ACHN (cell line): Measurements from ENCODE around the gene REV3L.
"Not testable (repeated sequence)": the region's sequence is repeated elsewhere in the genome, so short reads cannot be mapped to it uniquely, and the experiment has no call there.

Experiments
- DNase-seq: peaks from one replicate; pipeline ENCODE4 v3.0.0-alpha.2; 2015
- in situ Hi-C: cut with HindIII; loops from 2 replicates; pipeline ENCODE4 v1.10.0; 2017; ENCODE audit warnings: low sequenced_read_pairs, low pct_ligation_motif_present, low pct_unique_long_range_greater_than_20kb

Gene REV3L

GRCh38 chr6:111482959-111483735, at the start of gene REV3L:
TSS of gene REV3L (minus strand) at chr6:111483218. CDS start at chr6:111482888, 330 bp downstream.
- in situ Hi-C loops, result no loop called here
- DNase-seq, result peak; percentile 79

- in situ Hi-C loops, result no loop called here
- no peak for DNase-seq
Observed at GRCh38 chr6:111531185-111531584, 48.2 kb upstream of the REV3L start.

DNA sequence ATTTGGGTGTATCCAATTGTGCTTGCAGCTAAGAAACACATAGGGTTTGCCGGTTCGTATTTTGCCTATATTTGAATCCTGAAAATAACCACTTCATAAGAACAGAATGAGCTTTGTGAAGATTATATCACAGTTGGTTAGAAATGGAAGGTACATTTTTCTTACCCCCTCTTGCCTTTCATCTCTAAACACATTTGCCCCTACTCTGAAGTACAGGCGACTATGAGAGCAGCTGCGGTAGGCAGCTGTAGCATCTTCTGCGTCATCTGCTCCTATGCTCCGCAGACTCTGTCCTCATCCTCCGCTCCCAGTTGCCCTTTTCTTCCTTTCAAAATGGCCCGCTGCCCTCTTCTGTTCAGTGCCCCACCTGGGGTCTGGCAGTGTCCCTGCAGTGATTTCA, 47.6 kb upstream of the REV3L start:
- in situ Hi-C loops, result no loop called here

DNA sequence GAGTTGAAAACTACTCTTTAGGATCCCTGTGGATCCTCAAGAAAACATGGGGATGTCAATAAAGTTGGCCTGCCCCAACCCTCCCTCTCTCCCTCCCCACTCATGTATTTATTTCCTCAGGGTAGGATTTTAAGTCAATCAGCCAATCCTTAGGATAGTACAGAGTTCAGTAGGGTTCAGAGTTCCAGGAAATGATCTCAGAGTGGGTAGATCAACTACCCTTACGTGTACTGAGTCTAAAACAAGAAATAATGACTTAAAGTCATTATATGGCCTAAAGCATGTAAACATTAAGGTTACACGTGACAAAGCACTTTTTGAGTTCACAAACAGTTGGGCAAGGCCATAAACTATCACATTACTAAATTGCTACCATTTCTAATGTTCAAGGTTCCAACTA, 47.2 kb upstream of the REV3L start:
- in situ Hi-C loops, result no loop called here
- no peak for DNase-seq

More for the DNA sequence above, 47.6 kb upstream of the REV3L start:
- DNase-seq, result no peak

DNA sequence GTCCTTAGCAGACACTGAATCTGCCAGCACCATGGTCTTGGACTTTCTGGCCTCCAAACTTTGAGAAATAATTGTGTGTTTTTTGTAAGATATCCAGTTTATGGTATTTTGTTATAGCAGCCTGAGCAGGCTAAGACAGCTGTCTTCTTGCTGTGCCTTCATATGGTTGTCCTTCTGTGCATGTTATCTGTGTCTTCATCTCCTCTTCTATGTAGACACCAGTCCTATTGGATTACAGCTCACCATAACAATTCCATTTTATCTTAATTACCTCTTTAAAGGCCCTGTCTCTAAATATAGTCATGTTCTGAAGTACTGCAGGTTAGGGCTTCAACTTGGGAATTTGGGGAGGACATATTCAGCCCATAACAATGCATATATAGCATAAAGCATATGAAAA, 44.3 kb upstream of the REV3L start:
- in situ Hi-C loops, result no loop called here
- DNase-seq, result no peak

DNA sequence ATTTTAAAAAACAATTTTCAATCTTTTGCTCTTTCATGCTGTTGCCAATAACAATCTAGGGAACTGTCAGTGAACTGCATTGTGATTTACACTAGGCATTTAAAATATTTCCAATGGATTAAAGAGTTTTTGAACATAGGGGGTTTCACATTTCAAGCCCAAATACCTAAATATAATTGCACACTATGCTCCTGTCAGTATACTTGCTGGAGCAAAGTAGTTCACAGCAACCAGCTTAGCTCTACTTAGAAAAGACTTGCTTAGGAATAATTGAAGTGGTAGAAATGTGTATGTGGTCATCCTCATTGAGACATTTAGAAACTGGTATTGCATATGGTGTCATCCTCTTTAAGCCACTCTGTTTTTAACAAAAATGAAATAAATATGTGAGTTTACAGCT, 41.7 kb upstream of the REV3L start:
- DNase-seq, result no peak
- in situ Hi-C loops, result no loop called here

DNA sequence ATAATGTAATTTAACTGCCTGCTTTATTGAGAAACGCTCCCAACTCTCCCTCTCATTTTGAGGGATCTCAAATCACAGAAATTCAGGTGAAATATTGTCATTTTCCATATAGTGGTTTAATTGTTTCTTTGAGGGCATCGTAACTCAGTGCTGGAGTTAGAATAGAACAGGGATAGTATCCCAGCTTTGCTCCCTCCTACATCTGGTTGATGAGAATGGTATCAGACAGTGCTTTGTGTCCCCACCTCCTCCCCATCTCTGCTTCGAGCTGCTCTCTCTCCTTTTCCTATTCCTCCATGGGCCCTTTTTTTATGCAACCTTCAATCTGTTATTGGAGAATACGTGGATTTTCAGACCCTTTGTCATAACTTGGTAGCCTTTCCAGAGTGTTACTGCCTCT, 41.2 kb upstream of the REV3L start:
- DNase-seq, result no peak
- in situ Hi-C loops, result no loop called here

DNA sequence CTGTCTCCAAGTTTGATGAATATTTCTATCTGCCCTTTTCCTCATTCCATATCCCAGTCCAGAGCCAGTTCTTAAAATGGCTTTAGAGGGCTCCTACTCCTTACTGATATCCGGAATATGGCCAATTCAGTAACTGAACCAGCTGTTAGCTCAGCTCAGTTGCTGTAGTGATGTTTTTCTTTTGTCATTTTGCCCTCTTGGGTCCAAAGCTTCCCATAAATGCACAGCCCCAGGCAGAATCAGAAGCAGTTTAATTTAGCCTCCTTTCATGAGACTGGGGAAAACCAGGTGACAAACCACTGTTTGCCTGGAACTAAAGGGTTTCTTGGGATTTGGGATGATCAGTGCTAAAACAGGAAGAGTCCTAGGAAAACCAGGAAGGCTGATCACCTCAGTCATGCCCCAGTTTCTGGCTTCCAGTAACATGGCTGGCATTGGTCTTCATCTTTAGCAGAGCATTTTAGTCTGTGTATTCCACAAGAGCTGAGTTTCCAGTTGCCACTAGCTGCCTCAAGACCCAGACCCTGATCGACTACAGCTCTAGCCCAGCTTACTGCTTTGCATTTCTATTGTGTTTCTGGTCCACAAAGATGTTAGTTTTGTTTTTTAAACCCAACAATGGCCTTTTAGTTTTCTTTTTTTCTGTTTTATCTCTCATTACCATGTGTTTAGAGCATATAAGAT, 40.6 kb upstream of the REV3L start:
- DNase-seq, result no peak
- in situ Hi-C loops, result no loop called here

DNA sequence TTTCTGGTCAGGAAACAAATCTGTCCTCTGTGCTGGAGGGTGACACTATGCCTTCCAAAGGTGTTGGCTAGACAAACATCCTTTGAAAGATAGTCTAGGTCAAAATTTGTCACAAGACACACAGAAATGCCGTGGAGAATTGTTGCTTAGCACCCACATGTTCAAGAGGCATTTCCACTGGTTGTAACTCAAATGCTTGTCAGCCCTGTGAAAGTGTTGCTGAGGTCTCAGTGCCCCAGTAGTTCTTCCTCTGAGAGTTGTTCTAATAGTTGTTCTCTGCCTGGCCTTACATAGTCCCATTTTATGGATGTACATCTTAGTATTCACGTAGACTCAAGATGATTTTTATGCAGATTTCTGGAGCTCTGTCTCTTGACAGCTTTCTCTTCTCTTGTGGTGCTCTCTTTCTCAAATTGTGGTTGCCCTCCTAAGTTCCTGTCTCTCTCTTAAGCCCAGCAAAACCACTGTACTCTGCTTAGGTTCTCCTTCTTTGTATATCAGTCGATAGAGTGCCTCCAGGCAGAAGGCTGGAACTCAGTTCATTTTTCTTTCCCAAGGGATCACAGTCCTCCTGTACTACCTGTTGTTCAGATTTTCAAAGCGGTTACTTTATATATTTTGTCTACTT, 39.5 kb upstream of the REV3L start:
- in situ Hi-C loops, result no loop called here

DNA sequence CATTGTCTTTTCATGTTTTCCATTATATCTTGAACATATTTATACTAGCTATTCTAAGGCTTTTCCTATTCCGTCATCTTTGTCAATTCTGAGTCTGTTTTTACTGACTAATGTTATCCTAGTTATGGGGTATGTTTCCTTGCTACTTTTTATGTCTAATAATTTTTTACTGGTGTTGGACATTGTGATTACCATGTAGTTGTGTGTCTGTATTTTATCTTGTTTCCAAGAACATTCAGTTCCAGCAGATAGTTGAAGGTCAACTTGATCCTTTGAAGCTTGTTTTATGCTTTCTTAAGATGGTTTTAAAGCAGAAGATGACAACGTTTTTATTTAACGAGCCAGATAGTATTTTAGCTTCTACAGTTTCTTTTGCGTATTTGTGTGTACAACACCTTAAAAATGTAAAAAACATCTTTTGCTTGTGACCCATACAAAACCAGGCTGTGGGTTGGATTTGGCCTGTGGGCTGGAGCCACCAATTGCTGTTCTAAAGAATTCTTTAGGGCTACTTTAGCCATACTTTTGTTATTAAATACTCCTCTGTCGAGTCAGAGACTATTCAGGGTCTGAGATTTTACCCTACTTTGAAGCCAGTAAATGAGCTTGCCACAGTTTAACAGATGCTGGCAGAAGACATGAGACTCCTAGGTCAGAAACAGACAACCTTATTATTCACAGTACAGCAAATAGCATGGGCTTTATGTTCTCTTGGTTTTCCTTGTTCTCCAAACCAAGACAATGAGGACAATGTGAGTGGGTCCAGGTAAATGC, 38.7 kb upstream of the REV3L start:
- in situ Hi-C loops, result no loop called here
- no peak for DNase-seq

More for the DNA sequence above, 39.5 kb upstream of the REV3L start:
- DNase-seq, result no peak

DNA sequence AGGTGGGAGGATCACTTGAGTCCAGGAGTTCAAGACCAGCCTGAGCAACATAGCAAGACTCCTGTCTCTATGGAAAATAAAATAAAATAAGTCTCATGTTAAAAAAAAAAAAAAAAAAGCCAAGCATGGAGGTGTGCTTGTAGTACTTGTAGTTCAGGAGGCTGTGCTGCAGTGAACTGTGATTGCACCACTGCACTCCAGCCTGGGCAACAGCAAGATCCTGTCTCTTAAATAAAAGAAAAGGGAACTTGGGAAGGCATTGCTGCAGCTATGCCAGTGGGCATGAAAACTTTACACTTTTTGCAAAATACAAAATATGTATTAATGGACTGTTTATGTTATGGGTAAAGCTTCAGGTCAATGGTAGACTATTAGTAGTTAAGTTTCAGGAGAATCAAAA, 37.5 kb upstream of the REV3L start:
- DNase-seq, result no peak

GRCh38 chr6:111517965-111518364, 34.9 kb upstream of the REV3L start:
- DNase-seq, result no peak
- in situ Hi-C loops, result no loop called here

More for the DNA sequence above, 37.5 kb upstream of the REV3L start:
- in situ Hi-C loops, result no loop called here

DNA sequence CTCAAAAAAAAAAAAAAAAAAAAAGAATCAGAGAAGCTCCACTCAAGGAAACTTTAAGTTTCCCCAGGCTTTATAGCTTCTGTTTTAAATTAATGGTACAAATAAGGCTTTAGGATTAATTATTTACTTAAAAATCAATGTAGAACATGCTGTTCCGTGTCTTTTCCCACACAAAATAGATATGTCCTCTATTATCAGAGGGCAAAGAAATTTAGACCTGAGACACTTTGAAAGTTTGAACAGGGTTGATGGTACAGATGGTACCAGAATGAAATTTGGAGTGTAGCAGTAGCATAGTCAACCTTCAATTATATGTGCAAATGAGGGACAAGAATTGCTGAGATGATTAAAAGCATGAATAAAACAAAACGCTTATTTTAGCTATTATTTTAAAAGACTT, 32.2 kb upstream of the REV3L start:
- no peak for DNase-seq
- in situ Hi-C loops, result no loop called here

DNA sequence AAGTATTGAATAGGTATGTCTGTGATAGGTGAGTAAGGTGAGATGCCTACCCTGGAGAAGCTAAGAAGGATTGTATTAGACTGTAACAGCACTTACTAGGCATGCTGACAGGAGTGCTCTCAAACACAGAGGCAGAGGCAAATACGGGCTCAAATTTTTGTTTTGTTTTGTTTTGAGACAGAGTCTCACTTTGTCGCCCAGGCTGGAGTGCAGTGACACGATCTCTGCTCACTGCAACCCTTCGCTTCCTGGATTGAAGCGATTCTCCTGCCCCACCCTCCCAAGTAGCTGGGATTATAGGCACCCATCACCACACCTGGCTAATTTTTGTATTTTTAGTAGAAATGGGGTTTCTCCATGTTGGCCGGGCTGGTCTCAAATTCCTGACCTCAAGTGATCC, 31.5 kb upstream of the REV3L start:
- in situ Hi-C loops, DNase-seq: not testable (repeated sequence)

GRCh38 chr6:111507219-111507618, 24.2 kb upstream of the REV3L start:
- DNase-seq, in situ Hi-C loops: not testable (repeated sequence)

DNA sequence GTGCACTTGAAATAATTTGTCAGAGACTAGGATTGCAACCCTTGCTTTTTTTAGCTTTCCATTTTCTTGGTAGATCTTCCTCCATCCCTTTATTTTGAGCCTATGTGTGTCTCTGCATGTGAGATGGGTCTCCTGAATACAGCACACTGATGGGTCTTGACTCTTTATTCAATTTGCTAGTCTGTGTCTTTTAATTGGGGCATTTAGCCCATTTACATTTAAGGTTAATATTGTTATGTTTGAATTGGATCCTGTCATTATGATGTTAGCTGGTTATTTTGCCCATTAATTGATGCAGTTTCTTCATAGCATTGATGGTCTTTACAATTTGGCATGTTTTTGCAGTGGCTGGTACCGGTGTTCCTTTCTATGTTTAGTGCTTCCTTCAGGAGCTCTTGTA, 22.5 kb upstream of the REV3L start:
- in situ Hi-C loops, result not testable (repeated sequence)

GRCh38 chr6:111503660-111504059, 20.6 kb upstream of the REV3L start:
- in situ Hi-C loops, result no loop called here
- no peak for DNase-seq

More for the DNA sequence above, 22.5 kb upstream of the REV3L start:
- DNase-seq, result not testable (repeated sequence)

GRCh38 chr6:111503194-111503593, 20.2 kb upstream of the REV3L start:
- in situ Hi-C loops, result no loop called here
- DNase-seq, result no peak

DNA sequence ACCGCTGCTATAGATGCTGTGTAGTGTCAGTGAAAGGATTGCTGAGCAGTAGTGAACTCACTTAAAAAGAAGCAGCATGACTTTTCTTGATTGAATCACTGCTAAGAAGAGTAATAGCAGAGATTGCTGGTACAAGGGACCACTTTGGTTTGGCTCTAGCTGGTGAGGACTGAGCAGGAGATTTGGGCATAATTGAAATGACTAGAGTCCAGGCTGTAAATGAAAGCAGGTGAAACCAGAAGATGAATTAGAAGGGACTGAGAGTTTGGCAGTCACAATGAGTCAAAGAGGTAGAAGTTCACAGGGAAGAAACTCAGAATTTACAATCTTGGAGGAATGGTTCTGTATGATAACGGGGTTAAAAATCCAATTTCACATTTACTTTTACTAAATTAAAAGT, 19.1 kb upstream of the REV3L start:
- in situ Hi-C loops, result no loop called here

More for the DNA sequence above, 19.1 kb upstream of the REV3L start:
- DNase-seq, result no peak
